Measurements from ENCODE around the gene PIGQ.

GRCh38 chr16:543301-544164 lies 26.2 kb upstream of the PIGQ start:
- TF ChIP-seq, protein P1, sequence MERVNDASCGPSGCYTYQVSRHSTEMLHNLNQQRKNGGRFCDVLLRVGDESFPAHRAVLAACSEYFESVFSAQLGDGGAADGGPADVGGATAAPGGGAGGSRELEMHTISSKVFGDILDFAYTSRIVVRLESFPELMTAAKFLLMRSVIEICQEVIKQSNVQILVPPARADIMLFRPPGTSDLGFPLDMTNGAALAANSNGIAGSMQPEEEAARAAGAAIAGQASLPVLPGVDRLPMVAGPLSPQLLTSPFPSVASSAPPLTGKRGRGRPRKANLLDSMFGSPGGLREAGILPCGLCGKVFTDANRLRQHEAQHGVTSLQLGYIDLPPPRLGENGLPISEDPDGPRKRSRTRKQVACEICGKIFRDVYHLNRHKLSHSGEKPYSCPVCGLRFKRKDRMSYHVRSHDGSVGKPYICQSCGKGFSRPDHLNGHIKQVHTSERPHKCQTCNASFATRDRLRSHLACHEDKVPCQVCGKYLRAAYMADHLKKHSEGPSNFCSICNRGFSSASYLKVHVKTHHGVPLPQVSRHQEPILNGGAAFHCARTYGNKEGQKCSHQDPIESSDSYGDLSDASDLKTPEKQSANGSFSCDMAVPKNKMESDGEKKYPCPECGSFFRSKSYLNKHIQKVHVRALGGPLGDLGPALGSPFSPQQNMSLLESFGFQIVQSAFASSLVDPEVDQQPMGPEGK (CRISPR knock-in tag; IDR thresholded peaks at IDR 0.05; ENCODE audit: borderline replicate concordance) = no peak
- TF ChIP-seq SNAI2 (CRISPR knock-in tag; IDR thresholded peaks at IDR 0.05) = no peak
- TF ChIP-seq CSDC2 (CRISPR knock-in tag; IDR thresholded peaks at IDR 0.05) = no peak
- no peak for TF ChIP-seq RARB (CRISPR knock-in tag; IDR thresholded peaks at IDR 0.05)
